Measurements from ENCODE around the gene PSMD6.

Gene PSMD6

GRCh38 chr3:64023187-64023860 is at the start of gene PSMD6:
PSMD6 (minus strand) TSS chr3:64023494; CDS start chr3:64023419, 75 bp downstream.
- peak; percentile 50 for DNase-seq (ENCODE audit: low read depth, low spot score)

- no peak for DNase-seq (ENCODE audit: low read depth, low spot score)
Observed at GRCh38 chr3:64072126-64072525, 48.8 kb upstream of the PSMD6 start.

- no peak for DNase-seq (ENCODE audit: low read depth, low spot score)
Observed at GRCh38 chr3:64070704-64071103, 47.4 kb upstream of the PSMD6 start.

- DNase-seq (ENCODE audit: low read depth, low spot score), result no peak
Observed at GRCh38 chr3:64067506-64068346, 44.4 kb upstream of the PSMD6 start.

GRCh38 chr3:64064804-64065203 is 41.5 kb upstream of the PSMD6 start:
- DNase-seq (ENCODE audit: low read depth, low spot score), result no peak

GRCh38 chr3:64063983-64064438 is 40.7 kb upstream of the PSMD6 start:
- no peak for DNase-seq (ENCODE audit: low read depth, low spot score)

GRCh38 chr3:64063207-64063982 is 40.1 kb upstream of the PSMD6 start:
- DNase-seq (ENCODE audit: low read depth, low spot score), result no peak

GRCh38 chr3:64061628-64062027 is 38.3 kb upstream of the PSMD6 start:
- DNase-seq (ENCODE audit: low read depth, low spot score), result no peak

- DNase-seq (ENCODE audit: low read depth, low spot score), result no peak
Observed at GRCh38 chr3:64059484-64060175, 36.3 kb upstream of the PSMD6 start.

GRCh38 chr3:64058566-64058965 is 35.3 kb upstream of the PSMD6 start:
- no peak for DNase-seq (ENCODE audit: low read depth, low spot score)

- DNase-seq (ENCODE audit: low read depth, low spot score), result no peak
Observed at GRCh38 chr3:64057231-64057630, 33.9 kb upstream of the PSMD6 start.

GRCh38 chr3:64056606-64057180 is 33.4 kb upstream of the PSMD6 start:
- no peak for DNase-seq (ENCODE audit: low read depth, low spot score)

GRCh38 chr3:64055076-64055475 is 31.8 kb upstream of the PSMD6 start:
- DNase-seq (ENCODE audit: low read depth, low spot score), result no peak

GRCh38 chr3:64054488-64054887 is 31.2 kb upstream of the PSMD6 start:
- no peak for DNase-seq (ENCODE audit: low read depth, low spot score)

- DNase-seq (ENCODE audit: low read depth, low spot score), result no peak
Observed at GRCh38 chr3:64053581-64053980, 30.3 kb upstream of the PSMD6 start.

- no peak for DNase-seq (ENCODE audit: low read depth, low spot score)
Observed at GRCh38 chr3:64053117-64053516, 29.8 kb upstream of the PSMD6 start.

- no peak for DNase-seq (ENCODE audit: low read depth, low spot score)
Observed at GRCh38 chr3:64049832-64050231, 26.5 kb upstream of the PSMD6 start.

- no peak for DNase-seq (ENCODE audit: low read depth, low spot score)
Observed at GRCh38 chr3:64049136-64049535, 25.8 kb upstream of the PSMD6 start.

GRCh38 chr3:64048631-64049061 is 25.4 kb upstream of the PSMD6 start:
- no peak for DNase-seq (ENCODE audit: low read depth, low spot score)

- no peak for DNase-seq (ENCODE audit: low read depth, low spot score)
Observed at GRCh38 chr3:64047787-64048186, 24.5 kb upstream of the PSMD6 start.

- DNase-seq (ENCODE audit: low read depth, low spot score), result no peak
Observed at GRCh38 chr3:64046996-64047594, 23.8 kb upstream of the PSMD6 start.

All from iPS DF 19.7 (cell line).